ENCODE results near the gene ANKRD33B. TPM values are rescaled to one million over a fixed set of nuclear protein-coding genes. Genes with fewer than 3 reads are reported as not detected.
"Not testable (repeated sequence)": the region's sequence is repeated elsewhere in the genome, so short reads cannot be mapped to it uniquely, and the experiment has no call there.

The ANKRD33B gene
- total RNA-seq, 1 experiment from 2014 or later, result 6.9 TPM

DNA sequence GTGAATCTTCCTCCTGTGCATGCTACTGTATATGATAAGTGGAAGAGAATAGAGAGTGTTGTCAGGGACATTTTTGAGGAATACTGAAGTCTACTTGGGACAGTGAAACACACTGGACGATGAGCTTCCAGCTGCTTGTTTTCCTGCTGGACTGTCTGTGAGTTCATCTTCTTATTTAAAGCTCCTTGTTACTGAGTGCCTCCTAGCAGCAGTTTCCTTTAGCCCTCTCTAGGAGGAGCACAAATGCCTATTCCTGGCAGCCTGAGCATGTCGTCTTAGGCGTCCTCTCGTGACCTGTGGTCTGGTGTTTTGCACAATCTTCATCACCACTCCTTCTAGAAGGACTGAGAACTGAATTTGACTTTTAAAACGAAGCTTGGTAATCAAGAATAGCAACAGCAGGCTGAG lies 43.8 kb downstream of the ANKRD33B start:
- no peak overlapping the region for H3K4me3 Mint-ChIP-seq
- H3K23ac ChIP-seq (ENCODE audit: insufficient read length, low read depth, low read length), result no peak overlapping the region
- no peak overlapping the region for H4K91ac ChIP-seq (ENCODE audit: insufficient read length, low read depth, low read length)
- peak overlapping the region in 1 of 3 experiments; percentile 23; a peak in 1 of 7 replicates for H3K27ac Mint-ChIP-seq
- no peak overlapping the region for H2AFZ ChIP-seq (ENCODE audit: low read length)
- H2BK12ac ChIP-seq (ENCODE audit: insufficient read length, low read depth, low read length), result no peak overlapping the region
- H2BK120ac ChIP-seq (ENCODE audit: low read depth, low read length, poor library complexity, severe bottlenecking), result no peak overlapping the region
- peaks cover 15% of the 10 kb centered on the region; the same call in 1 of the 2 replicates for H3K4me1 ChIP-seq (ENCODE audit: insufficient read depth, low read length)
- no peak overlapping the region for H4K5ac ChIP-seq (ENCODE audit: insufficient read length, low read depth, low read length)
- no peak overlapping the region for H2AK5ac ChIP-seq (ENCODE audit: insufficient read length, low read length)
- H3K9me3 Mint-ChIP-seq, result no peaks in the 10 kb centered on the region
- H3K4me1 Mint-ChIP-seq, result peaks cover 28 to 39% of the 10 kb centered on the region in 2 experiments
- H3K79me1 ChIP-seq (ENCODE audit: insufficient read depth, low read depth, low read length, poor library complexity, severe bottlenecking), result no peaks in the 10 kb centered on the region
- H3K36me3 Mint-ChIP-seq (ENCODE audit: insufficient read depth in 1 of 3, low read depth in 3 of 3), result no peaks in the 10 kb centered on the region
- no peak overlapping the region for H3K9ac ChIP-seq (ENCODE audit: extremely low read depth, insufficient read length, low read length)
- H3K18ac ChIP-seq (ENCODE audit: insufficient read length, low read depth, low read length), result no peak overlapping the region
- no peak overlapping the region for H2BK15ac ChIP-seq (ENCODE audit: low read depth, low read length)
- H3K4ac ChIP-seq (ENCODE audit: low read depth, low read length), result no peak overlapping the region
- H4K8ac ChIP-seq (replicated peaks; ENCODE audit: insufficient read length, low read depth, low read length), result no peak overlapping the region
- H3K27me3 ChIP-seq (ENCODE audit: insufficient read depth, low read length), result no peaks in the 10 kb centered on the region
- TF ChIP-seq, protein P1, sequence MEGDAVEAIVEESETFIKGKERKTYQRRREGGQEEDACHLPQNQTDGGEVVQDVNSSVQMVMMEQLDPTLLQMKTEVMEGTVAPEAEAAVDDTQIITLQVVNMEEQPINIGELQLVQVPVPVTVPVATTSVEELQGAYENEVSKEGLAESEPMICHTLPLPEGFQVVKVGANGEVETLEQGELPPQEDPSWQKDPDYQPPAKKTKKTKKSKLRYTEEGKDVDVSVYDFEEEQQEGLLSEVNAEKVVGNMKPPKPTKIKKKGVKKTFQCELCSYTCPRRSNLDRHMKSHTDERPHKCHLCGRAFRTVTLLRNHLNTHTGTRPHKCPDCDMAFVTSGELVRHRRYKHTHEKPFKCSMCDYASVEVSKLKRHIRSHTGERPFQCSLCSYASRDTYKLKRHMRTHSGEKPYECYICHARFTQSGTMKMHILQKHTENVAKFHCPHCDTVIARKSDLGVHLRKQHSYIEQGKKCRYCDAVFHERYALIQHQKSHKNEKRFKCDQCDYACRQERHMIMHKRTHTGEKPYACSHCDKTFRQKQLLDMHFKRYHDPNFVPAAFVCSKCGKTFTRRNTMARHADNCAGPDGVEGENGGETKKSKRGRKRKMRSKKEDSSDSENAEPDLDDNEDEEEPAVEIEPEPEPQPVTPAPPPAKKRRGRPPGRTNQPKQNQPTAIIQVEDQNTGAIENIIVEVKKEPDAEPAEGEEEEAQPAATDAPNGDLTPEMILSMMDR (conservative IDR thresholded peaks at IDR 0.05), result peak; percentile 27; the same call in 2 of the 3 replicates
- no peak overlapping the region for H2BK20ac ChIP-seq (ENCODE audit: low read depth, low read length, poor library complexity, severe bottlenecking)
- no peak overlapping the region for H3T11ph ChIP-seq (ENCODE audit: low read length)
- no CpG with 5 or more reads among the region's 5 CpGs for WGBS (ENCODE audit: extremely low coverage, insufficient read length, low lambda C conversion rate)
- H4K20me1 ChIP-seq (ENCODE audit: control insufficient read depth, insufficient read depth, insufficient read length), result no peaks in the 10 kb centered on the region
- no peaks in the 10 kb centered on the region for H3K79me2 ChIP-seq (ENCODE audit: insufficient read depth, low read length)
- no peak overlapping the region for H2BK5ac ChIP-seq (ENCODE audit: insufficient read length, low read length)
- H3K56ac ChIP-seq (ENCODE audit: insufficient read length, low read depth, low read length), result no peak overlapping the region
- no peaks in the 10 kb centered on the region for H3K23me2 ChIP-seq (ENCODE audit: insufficient read length, low read depth, low read length, poor library complexity, severe bottlenecking)
- H3K9me3 ChIP-seq (ENCODE audit: control insufficient read depth, low read depth, low read length), result no peaks in the 10 kb centered on the region
- H3K27me3 Mint-ChIP-seq (ENCODE audit: low read depth), result no peaks in the 10 kb centered on the region
- H3K14ac ChIP-seq (ENCODE audit: insufficient read depth, low read length), result no peak overlapping the region
- no peak overlapping the region for H3K27ac ChIP-seq (ENCODE audit: insufficient read length, low read depth, low read length)
- no peak for DNase-seq
- H3K4me2 ChIP-seq (ENCODE audit: insufficient read depth, insufficient read length, low read length), result no peak overlapping the region

DNA sequence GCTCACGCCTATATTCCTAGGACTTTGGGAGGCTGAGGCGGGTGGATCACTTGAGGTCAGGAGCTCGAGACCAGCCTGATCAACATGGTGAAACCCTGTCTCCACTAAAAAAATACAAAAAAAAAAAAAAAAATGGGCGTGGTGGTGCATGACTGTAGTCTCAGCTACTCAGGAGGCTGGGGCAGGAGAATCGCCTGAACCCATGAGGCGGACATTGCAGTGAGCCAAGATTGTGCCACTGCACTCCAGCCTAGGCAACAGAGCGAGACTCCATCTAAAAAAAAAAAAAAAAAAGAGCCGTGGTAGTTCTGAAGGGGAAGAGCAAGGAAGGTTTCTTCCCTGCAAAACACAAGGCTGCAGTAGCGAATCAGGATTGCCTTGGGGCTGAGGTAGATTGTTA lies 44.2 kb downstream of the ANKRD33B start:
- no CpG with 5 or more reads among the region's 9 CpGs for WGBS (ENCODE audit: extremely low coverage, insufficient read length, low lambda C conversion rate)
- not testable (repeated sequence) for H3K4me2 ChIP-seq (ENCODE audit: insufficient read depth, insufficient read length, low read length); H4K8ac ChIP-seq (replicated peaks; ENCODE audit: insufficient read length, low read depth, low read length); H3K9me3 Mint-ChIP-seq; H3K27me3 Mint-ChIP-seq (ENCODE audit: low read depth); H3K36me3 Mint-ChIP-seq (ENCODE audit: insufficient read depth in 1 of 3, low read depth in 3 of 3); H2AK5ac ChIP-seq (ENCODE audit: insufficient read length, low read length); H3K27me3 ChIP-seq (ENCODE audit: insufficient read depth, low read length); H3K9me3 ChIP-seq (ENCODE audit: control insufficient read depth, low read depth, low read length); H3K23ac ChIP-seq (ENCODE audit: insufficient read length, low read depth, low read length); H3K56ac ChIP-seq (ENCODE audit: insufficient read length, low read depth, low read length); H2BK5ac ChIP-seq (ENCODE audit: insufficient read length, low read length); H3T11ph ChIP-seq (ENCODE audit: low read length); H4K5ac ChIP-seq (ENCODE audit: insufficient read length, low read depth, low read length); H3K4me3 Mint-ChIP-seq; H2BK20ac ChIP-seq (ENCODE audit: low read depth, low read length, poor library complexity, severe bottlenecking); H3K14ac ChIP-seq (ENCODE audit: insufficient read depth, low read length); H4K20me1 ChIP-seq (ENCODE audit: control insufficient read depth, insufficient read depth, insufficient read length); H3K18ac ChIP-seq (ENCODE audit: insufficient read length, low read depth, low read length); H3K9ac ChIP-seq (ENCODE audit: extremely low read depth, insufficient read length, low read length); H3K4ac ChIP-seq (ENCODE audit: low read depth, low read length); H2BK12ac ChIP-seq (ENCODE audit: insufficient read length, low read depth, low read length); H2BK120ac ChIP-seq (ENCODE audit: low read depth, low read length, poor library complexity, severe bottlenecking); H3K27ac ChIP-seq (ENCODE audit: insufficient read length, low read depth, low read length); H2AFZ ChIP-seq (ENCODE audit: low read length); H3K23me2 ChIP-seq (ENCODE audit: insufficient read length, low read depth, low read length, poor library complexity, severe bottlenecking); H4K91ac ChIP-seq (ENCODE audit: insufficient read length, low read depth, low read length); H3K79me1 ChIP-seq (ENCODE audit: insufficient read depth, low read depth, low read length, poor library complexity, severe bottlenecking); H2BK15ac ChIP-seq (ENCODE audit: low read depth, low read length); H3K79me2 ChIP-seq (ENCODE audit: insufficient read depth, low read length); DNase-seq; H3K27ac Mint-ChIP-seq
- H3K4me1 ChIP-seq (ENCODE audit: insufficient read depth, low read length), result peaks cover 15% of the 10 kb centered on the region; the same call in 1 of the 2 replicates
- peaks cover 31 to 43% of the 10 kb centered on the region in 2 experiments for H3K4me1 Mint-ChIP-seq
